ENCODE results near the gene PSMD11. TPM values are rescaled to one million over a fixed set of nuclear protein-coding genes. Genes with fewer than 3 reads are reported as not detected.
A peak's percentile ranks its signal among the peaks of the same experiment; 100 is the strongest.

PSMD11 gene
- total and polyA plus RNA-seq, 9 donors, result 39.0 to 71.5 (median 59.6) TPM

GRCh38 chr17:32481193-32481592 lies 36.9 kb downstream of the PSMD11 start:
- no peak overlapping the region for H3K27ac ChIP-seq (ENCODE audit: low read length)
- no peak overlapping the region for H3K4me3 ChIP-seq (ENCODE audit: low read length)
- WGBS (ENCODE audit: insufficient coverage), result 62% methylated on average over 2 of the region's 8 CpGs
- H3K27me3 ChIP-seq (ENCODE audit: control insufficient read depth, insufficient read depth, low read length), result no peaks in the 10 kb centered on the region
- H3K4me1 ChIP-seq (ENCODE audit: control insufficient read depth, insufficient read depth, low read length), result peaks cover 27% of the 10 kb centered on the region
- no peak for DNase-seq
- H3K9me3 ChIP-seq (replicated peaks; ENCODE audit: control insufficient read depth, low read depth, low read length), result no peaks in the 10 kb centered on the region
- peaks cover 61% of the 10 kb centered on the region for H3K36me3 ChIP-seq (ENCODE audit: control insufficient read depth, insufficient read depth, low read length)

GRCh38 chr17:32482568-32483320 lies 38.4 kb downstream of the PSMD11 start:
- H3K4me1 ChIP-seq (ENCODE audit: control insufficient read depth, insufficient read depth, low read length), result peaks cover 31% of the 10 kb centered on the region
- H3K9me3 ChIP-seq (replicated peaks; ENCODE audit: control insufficient read depth, low read depth, low read length), result no peaks in the 10 kb centered on the region
- no peaks in the 10 kb centered on the region for H3K27me3 ChIP-seq (ENCODE audit: control insufficient read depth, insufficient read depth, low read length)
- no peak for DNase-seq
- H3K4me3 ChIP-seq (ENCODE audit: low read length), result no peak overlapping the region
- WGBS (ENCODE audit: insufficient coverage), result 72% methylated on average over 5 of the region's 11 CpGs
- H3K36me3 ChIP-seq (ENCODE audit: control insufficient read depth, insufficient read depth, low read length), result peaks cover 49% of the 10 kb centered on the region
- H3K27ac ChIP-seq (ENCODE audit: low read length), result peak overlapping the region; percentile 77

- Histone ChIP-seq H3K27me3 (ENCODE audit: control insufficient read depth, insufficient read depth, low read length) (no peaks in the 10 kb centered on the region), H3K36me3 (ENCODE audit: control insufficient read depth, insufficient read depth, low read length) (peaks cover 50% of the 10 kb centered on the region), H3K27ac (ENCODE audit: low read length) (peak overlapping the region; percentile 77), H3K9me3 (replicated peaks; ENCODE audit: control insufficient read depth, low read depth, low read length) (no peaks in the 10 kb centered on the region), H3K4me3 (ENCODE audit: low read length) (no peak overlapping the region), H3K4me1 (ENCODE audit: control insufficient read depth, insufficient read depth, low read length) (peaks cover 38% of the 10 kb centered on the region)
- DNase-seq, result peak; percentile 94
- 3% methylated on average over 5 of the region's 7 CpGs for WGBS (ENCODE audit: insufficient coverage)
Observed at GRCh38 chr17:32483451-32484019, 39.2 kb downstream of the PSMD11 start.

- no peaks in the 10 kb centered on the region for H3K27me3 ChIP-seq (ENCODE audit: control insufficient read depth, insufficient read depth, low read length)
- no peaks in the 10 kb centered on the region for H3K9me3 ChIP-seq (replicated peaks; ENCODE audit: control insufficient read depth, low read depth, low read length)
- DNase-seq, result no peak
- 66% methylated on average over 2 of the region's 4 CpGs for WGBS (ENCODE audit: insufficient coverage)
- H3K36me3 ChIP-seq (ENCODE audit: control insufficient read depth, insufficient read depth, low read length), result peaks cover 50% of the 10 kb centered on the region
- peaks cover 43% of the 10 kb centered on the region for H3K4me1 ChIP-seq (ENCODE audit: control insufficient read depth, insufficient read depth, low read length)
- H3K4me3 ChIP-seq (ENCODE audit: low read length), result no peak overlapping the region
- H3K27ac ChIP-seq (ENCODE audit: low read length), result peak overlapping the region; percentile 77
Observed at GRCh38 chr17:32484041-32484461, 39.7 kb downstream of the PSMD11 start.

- no peaks in the 10 kb centered on the region for H3K9me3 ChIP-seq (replicated peaks; ENCODE audit: control insufficient read depth, low read depth, low read length)
- H3K27ac ChIP-seq (ENCODE audit: low read length), result no peak overlapping the region
- peaks cover 50% of the 10 kb centered on the region for H3K36me3 ChIP-seq (ENCODE audit: control insufficient read depth, insufficient read depth, low read length)
- no peaks in the 10 kb centered on the region for H3K27me3 ChIP-seq (ENCODE audit: control insufficient read depth, insufficient read depth, low read length)
- no peak overlapping the region for H3K4me3 ChIP-seq (ENCODE audit: low read length)
- peak; percentile 52 for DNase-seq
- H3K4me1 ChIP-seq (ENCODE audit: control insufficient read depth, insufficient read depth, low read length), result peaks cover 49% of the 10 kb centered on the region
- 81% methylated on average over 5 of the region's 11 CpGs for WGBS (ENCODE audit: insufficient coverage)
Observed at GRCh38 chr17:32484628-32485027, 40.3 kb downstream of the PSMD11 start.

GRCh38 chr17:32485261-32486110 lies 41.2 kb downstream of the PSMD11 start:
- WGBS (ENCODE audit: insufficient coverage), result 24% methylated on average over 2 of the region's 12 CpGs
- H3K27ac ChIP-seq (ENCODE audit: low read length), result peak overlapping the region; percentile 92
- peak overlapping the region; percentile 40 for H3K4me3 ChIP-seq (ENCODE audit: low read length)
- H3K36me3 ChIP-seq (ENCODE audit: control insufficient read depth, insufficient read depth, low read length), result peaks cover 45% of the 10 kb centered on the region
- H3K4me1 ChIP-seq (ENCODE audit: control insufficient read depth, insufficient read depth, low read length), result peaks cover 55% of the 10 kb centered on the region
- no peaks in the 10 kb centered on the region for H3K27me3 ChIP-seq (ENCODE audit: control insufficient read depth, insufficient read depth, low read length)
- no peak for DNase-seq
- H3K9me3 ChIP-seq (replicated peaks; ENCODE audit: control insufficient read depth, low read depth, low read length), result no peaks in the 10 kb centered on the region

- 3% methylated on average over 71 of the region's 72 CpGs for WGBS (ENCODE audit: insufficient coverage)
- peak overlapping the region; percentile 40 for H3K4me3 ChIP-seq (ENCODE audit: low read length)
- H3K27me3 ChIP-seq (ENCODE audit: control insufficient read depth, insufficient read depth, low read length), result no peaks in the 10 kb centered on the region
- H3K27ac ChIP-seq (ENCODE audit: low read length), result peak overlapping the region; percentile 92
- peak; percentile 89 for DNase-seq
- peaks cover 55% of the 10 kb centered on the region for H3K4me1 ChIP-seq (ENCODE audit: control insufficient read depth, insufficient read depth, low read length)
- no peaks in the 10 kb centered on the region for H3K9me3 ChIP-seq (replicated peaks; ENCODE audit: control insufficient read depth, low read depth, low read length)
- peaks cover 38% of the 10 kb centered on the region for H3K36me3 ChIP-seq (ENCODE audit: control insufficient read depth, insufficient read depth, low read length)
Observed at GRCh38 chr17:32486111-32486700, 41.9 kb downstream of the PSMD11 start.

GRCh38 chr17:32486701-32487472 lies 42.6 kb downstream of the PSMD11 start, which contains the start of gene CDK5R1:
Gene CDK5R1 (plus strand): TSS chr17:32486993. CDS start chr17:32487621, 628 bp downstream.
- peak; percentile 84 for DNase-seq
- Histone ChIP-seq H3K36me3 (ENCODE audit: control insufficient read depth, insufficient read depth, low read length) (peaks cover 31% of the 10 kb centered on the region), H3K9me3 (replicated peaks; ENCODE audit: control insufficient read depth, low read depth, low read length) (no peaks in the 10 kb centered on the region), H3K4me1 (ENCODE audit: control insufficient read depth, insufficient read depth, low read length) (peaks cover 55% of the 10 kb centered on the region), H3K27me3 (ENCODE audit: control insufficient read depth, insufficient read depth, low read length) (no peaks in the 10 kb centered on the region), H3K27ac (ENCODE audit: low read length) (peak within 1 kb of the TSS; percentile 92), H3K4me3 (ENCODE audit: low read length) (peak within 1 kb of the TSS; percentile 41)
- WGBS (ENCODE audit: insufficient coverage), result under 1% methylated on average over 133 of the region's 135 CpGs

- Histone ChIP-seq H3K9me3 (replicated peaks; ENCODE audit: control insufficient read depth, low read depth, low read length) (no peaks in the 10 kb centered on the region), H3K36me3 (ENCODE audit: control insufficient read depth, insufficient read depth, low read length) (peaks cover 26% of the 10 kb centered on the region), H3K4me1 (ENCODE audit: control insufficient read depth, insufficient read depth, low read length) (peaks cover 56% of the 10 kb centered on the region), H3K4me3 (ENCODE audit: low read length) (peak overlapping the region; percentile 41), H3K27ac (ENCODE audit: low read length) (no peak overlapping the region), H3K27me3 (ENCODE audit: control insufficient read depth, insufficient read depth, low read length) (no peaks in the 10 kb centered on the region)
- 23% methylated on average over 59 of the region's 59 CpGs for WGBS (ENCODE audit: insufficient coverage)
- no peak for DNase-seq
Observed at GRCh38 chr17:32487473-32488176, 43.3 kb downstream of the PSMD11 start.
